Urinary bladder (tissue), 4 donors: ENCODE data around the gene REG3G. TPM values are rescaled to one million over a fixed set of nuclear protein-coding genes. Genes with fewer than 3 reads are reported as not detected.

ENCODE experiments used
- DNase-seq: peaks from one replicate; pipeline ENCODE4 v3.0.0-alpha.2; 2015; ENCODE audit errors: extremely low spot score
- H3K27ac ChIP-seq: one replicate; pipeline ENCODE4 v1.5.1; 2013; ENCODE audit warnings: low read depth, mild to moderate bottlenecking, moderate library complexity
- H3K36me3 ChIP-seq: one replicate; pipeline ENCODE4 v1.6.1; 2013; ENCODE audit warnings: mild to moderate bottlenecking, moderate library complexity; ENCODE audit not compliant: insufficient read depth
- H3K4me1 ChIP-seq: one replicate; pipeline ENCODE4 v1.6.1; 2013; ENCODE audit warnings: mild to moderate bottlenecking, moderate library complexity; ENCODE audit not compliant: insufficient read depth
- H3K4me3 ChIP-seq: one replicate; pipeline ENCODE4 v1.5.1; 2013; ENCODE audit warnings: low read depth, low read length
- WGBS: extraction: QIAGEN DNeasy Blood & Tissue Kit; methylation state at CpG from one replicate; pipeline ENCODE4 v1.1.7; 2013; 5-methylcytosine and 5-hydroxymethylcytosine counted together
- polyA plus RNA-seq: library from polyadenylated mRNA; stranded (reverse); fragments of 200-250 nt; gene quantifications from one replicate; pipeline ENCODE4 v1.2.3, GENCODE V29; 2013
- total RNA-seq: library from RNA; depleted of rRNA; stranded (reverse); fragments of >200 nt; gene quantifications from one replicate; pipeline ENCODE4 v1.2.3, GENCODE V29; 2014
- donor health status: healthy with polysubstance abuse.
- donor health status: healthy.

REG3G gene
- total RNA-seq (not detected), polyA plus RNA-seq (0.30 TPM)

- Histone ChIP-seq H3K4me3 (no peak within 1 kb of the TSS), H3K4me1 (no peaks in the 10 kb centered on the region), H3K27ac (no peak within 1 kb of the TSS), H3K36me3 (no peaks in the 10 kb centered on the region)
- no peak for DNase-seq
- 29% methylated on average over 3 of the region's 3 CpGs for WGBS
These were observed at the start of gene REG3G for GRCh38 chr2:79025421-79025820. TSS of gene REG3G (plus strand) at chr2:79025702. CDS start at chr2:79026094, 392 bp downstream.

DNA sequence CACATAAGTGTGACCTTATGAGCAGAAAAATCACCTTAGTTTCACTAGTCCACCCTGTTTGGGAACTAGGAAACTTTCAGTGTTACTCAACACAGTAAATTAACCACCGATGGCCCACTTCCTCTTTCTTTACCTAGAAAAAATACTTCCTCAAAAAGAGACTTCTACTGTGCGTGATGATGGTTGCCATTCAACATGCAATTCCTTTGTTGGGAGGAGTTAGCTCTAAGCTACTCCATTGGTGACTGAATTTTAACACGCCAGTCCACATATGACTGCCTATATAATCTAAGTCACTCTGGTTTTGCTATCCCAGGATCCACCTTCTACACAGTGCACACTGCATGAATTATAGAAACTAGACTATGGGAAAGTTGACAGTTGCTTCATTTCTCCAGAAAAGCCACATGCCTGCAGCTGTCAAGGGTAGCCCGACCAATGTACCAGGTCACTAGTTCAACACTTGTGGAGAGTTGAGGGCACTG lies 47.8 kb upstream of the REG3G start:
- no peaks in the 10 kb centered on the region for H3K4me1 ChIP-seq
- no peaks in the 10 kb centered on the region for H3K36me3 ChIP-seq
- H3K27ac ChIP-seq: no peak overlapping the region
- WGBS: 81% methylated on average over 4 of the region's 4 CpGs
- no peak for DNase-seq
- no peak overlapping the region for H3K4me3 ChIP-seq

DNA sequence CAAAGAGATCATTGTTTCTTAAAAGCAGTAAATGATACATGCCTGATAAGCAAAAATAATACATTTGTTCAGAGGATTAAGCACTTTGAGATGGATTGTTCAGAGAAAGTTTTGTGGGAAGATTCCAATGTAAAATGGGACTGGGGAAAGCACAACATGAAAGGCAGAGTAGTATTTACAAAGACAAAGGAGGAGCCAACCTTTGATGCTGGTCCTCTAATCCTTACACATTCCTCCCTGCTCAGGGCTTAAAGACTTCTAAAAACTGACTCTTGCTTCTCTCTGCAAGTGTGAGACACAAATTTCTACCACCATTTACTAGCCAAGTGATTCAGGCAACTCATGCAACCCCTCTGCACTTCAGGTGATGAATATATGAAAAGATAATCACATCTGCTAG lies 47.2 kb upstream of the REG3G start:
- Histone ChIP-seq H3K4me3 (no peak overlapping the region), H3K36me3 (no peaks in the 10 kb centered on the region), H3K4me1 (no peaks in the 10 kb centered on the region), H3K27ac (no peak overlapping the region)
- DNase-seq: no peak

GRCh38 chr2:78979380-78980151 lies 45.9 kb upstream of the REG3G start:
- H3K27ac ChIP-seq: no peak overlapping the region
- no peaks in the 10 kb centered on the region for H3K36me3 ChIP-seq
- H3K4me3 ChIP-seq: no peak overlapping the region
- no peaks in the 10 kb centered on the region for H3K4me1 ChIP-seq
- peak; percentile 47 for DNase-seq
- 33% methylated on average over 9 of the region's 9 CpGs for WGBS

DNA sequence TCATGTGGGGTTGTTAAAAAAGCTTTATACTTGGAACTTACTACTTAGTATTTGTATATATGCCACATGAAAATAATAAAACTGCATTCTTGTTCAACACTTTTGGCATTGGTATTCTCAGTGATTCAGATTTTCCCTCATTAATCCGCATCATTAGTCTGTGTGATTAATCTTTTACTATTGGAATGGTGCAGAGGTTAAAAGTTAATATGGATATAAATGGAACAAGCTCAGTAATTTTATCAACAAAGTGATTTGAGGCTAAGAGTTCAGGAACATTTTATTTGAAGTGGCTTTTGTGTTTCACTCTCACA lies 45.4 kb upstream of the REG3G start:
- H3K4me1 ChIP-seq: no peaks in the 10 kb centered on the region
- no peak for DNase-seq
- no peaks in the 10 kb centered on the region for H3K36me3 ChIP-seq
- no peak overlapping the region for H3K4me3 ChIP-seq
- WGBS: 62% methylated on average over 1 of the region's 1 CpG
- H3K27ac ChIP-seq: no peak overlapping the region

GRCh38 chr2:78980871-78981270 lies 44.6 kb upstream of the REG3G start:
- H3K4me3 ChIP-seq: no peak overlapping the region
- H3K4me1 ChIP-seq: no peaks in the 10 kb centered on the region
- WGBS: 74% methylated on average over 4 of the region's 4 CpGs
- no peak for DNase-seq
- H3K27ac ChIP-seq: no peak overlapping the region
- H3K36me3 ChIP-seq: no peaks in the 10 kb centered on the region

DNA sequence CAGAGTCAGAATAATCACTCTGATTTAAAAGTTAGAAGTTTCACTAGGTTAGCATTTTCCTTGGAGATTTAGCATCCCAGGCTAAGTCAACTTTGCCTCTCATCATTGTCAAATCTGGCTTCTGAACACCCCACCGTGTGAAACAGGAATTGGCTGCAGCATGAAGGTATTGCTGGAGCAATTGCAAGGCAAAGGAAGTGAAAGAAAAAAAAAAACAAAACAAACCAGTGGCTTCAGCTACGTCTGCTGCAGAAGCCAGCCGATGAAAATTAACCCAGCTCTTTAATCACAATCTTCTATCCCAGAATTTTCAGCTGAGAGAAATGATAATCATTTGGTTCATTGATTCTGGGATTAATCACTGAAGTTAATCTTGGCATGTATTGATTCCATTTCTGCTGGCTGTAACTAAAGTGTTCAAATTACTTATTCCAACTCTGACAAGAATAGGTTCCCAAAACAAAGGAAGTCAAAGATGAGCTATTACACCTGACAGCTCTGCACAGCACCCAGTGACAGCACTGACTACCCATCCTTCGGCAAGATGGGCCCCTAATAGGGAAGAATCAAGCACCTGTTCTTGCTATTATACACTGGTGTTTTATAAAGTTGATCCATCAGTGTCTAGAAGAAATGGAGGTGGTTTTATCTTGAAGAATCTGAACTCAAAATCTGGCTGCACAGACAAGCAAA lies 42.7 kb upstream of the REG3G start:
- Histone ChIP-seq H3K36me3 (no peaks in the 10 kb centered on the region), H3K4me1 (no peaks in the 10 kb centered on the region), H3K4me3 (no peak overlapping the region), H3K27ac (no peak overlapping the region)
- 51% methylated on average over 4 of the region's 4 CpGs for WGBS
- no peak for DNase-seq

DNA sequence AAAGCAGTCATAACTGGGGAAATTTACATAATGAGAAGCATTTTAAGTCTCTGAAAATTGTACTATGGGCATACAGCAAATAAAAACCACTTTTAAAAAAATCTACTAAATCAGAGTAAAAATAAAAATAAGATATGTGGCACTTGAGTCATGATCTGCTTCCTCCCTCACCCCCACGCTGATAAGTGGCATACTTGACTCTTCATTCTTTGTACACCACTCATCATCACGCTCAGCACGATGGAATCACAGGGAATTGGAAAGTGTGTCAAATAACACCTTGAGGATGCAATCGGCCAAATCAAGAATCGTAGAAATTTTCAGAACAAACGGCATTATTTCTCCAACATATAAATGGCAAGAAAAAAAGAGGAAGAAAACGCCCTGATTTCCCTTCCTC lies 41.1 kb upstream of the REG3G start:
- WGBS: 90% methylated on average over 7 of the region's 7 CpGs
- H3K4me3 ChIP-seq: no peak overlapping the region
- no peak overlapping the region for H3K27ac ChIP-seq
- no peaks in the 10 kb centered on the region for H3K4me1 ChIP-seq
- no peak for DNase-seq
- no peaks in the 10 kb centered on the region for H3K36me3 ChIP-seq

DNA sequence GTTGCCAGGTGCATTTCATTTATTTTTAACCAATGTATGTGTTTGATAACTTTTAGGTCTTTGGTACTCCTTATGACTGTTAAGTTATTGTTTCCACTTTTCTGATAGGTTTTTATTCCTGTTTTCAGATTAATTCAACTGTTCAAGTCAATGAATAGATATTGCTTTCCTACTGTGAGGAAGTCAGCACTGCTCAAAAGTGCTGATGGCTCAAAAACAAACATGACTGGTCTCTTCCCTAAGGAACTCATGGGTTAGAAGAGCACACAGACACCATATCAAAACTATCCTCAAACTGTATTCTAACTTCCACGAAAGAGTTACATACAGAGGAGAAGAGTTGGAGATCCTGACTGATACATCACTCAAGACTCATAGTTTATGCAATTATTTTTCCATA lies 39.9 kb upstream of the REG3G start:
- Histone ChIP-seq H3K4me3 (no peak overlapping the region), H3K27ac (no peak overlapping the region), H3K36me3 (no peaks in the 10 kb centered on the region), H3K4me1 (no peaks in the 10 kb centered on the region)
- WGBS: 78% methylated on average over 1 of the region's 1 CpG
- DNase-seq: no peak

DNA sequence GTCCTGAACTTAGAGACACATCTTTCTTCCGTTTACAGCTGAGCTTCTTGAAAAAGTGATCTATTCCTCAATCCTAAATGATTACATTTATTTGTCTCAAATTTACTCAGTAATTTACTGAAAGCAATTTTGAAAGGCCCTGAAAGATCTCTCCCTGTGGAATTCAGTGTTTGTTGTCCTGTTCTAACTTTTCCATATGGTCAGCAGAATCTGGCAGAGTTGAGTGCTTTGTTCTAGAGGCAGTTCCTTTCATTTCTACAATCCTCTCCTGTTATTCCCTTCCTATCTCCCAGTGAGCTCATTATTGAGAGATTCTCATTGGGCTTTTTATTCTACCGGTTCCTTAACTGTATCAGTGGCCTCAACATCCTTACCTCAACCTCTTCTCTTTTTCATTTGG lies 36.5 kb upstream of the REG3G start:
- 77% methylated on average over 2 of the region's 2 CpGs for WGBS
- Histone ChIP-seq H3K36me3 (no peaks in the 10 kb centered on the region), H3K27ac (no peak overlapping the region), H3K4me3 (no peak overlapping the region), H3K4me1 (no peaks in the 10 kb centered on the region)
- DNase-seq: no peak

DNA sequence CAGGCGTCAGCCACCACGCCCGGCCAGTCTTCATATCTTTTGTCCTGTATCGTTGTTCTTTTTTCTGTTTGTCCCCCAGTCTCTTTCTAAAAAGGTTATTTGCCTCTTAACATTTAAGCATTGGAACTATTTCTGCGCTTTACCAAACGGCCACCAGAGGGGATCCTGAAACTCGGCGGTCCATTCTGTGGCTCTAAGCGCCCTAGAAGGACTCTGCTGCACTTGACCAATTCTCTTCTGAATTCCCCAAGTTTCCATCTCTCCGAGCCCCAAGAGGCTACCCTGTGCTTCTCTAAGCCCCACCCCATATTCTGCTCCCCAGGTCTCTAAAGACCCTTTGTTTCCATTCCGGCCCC lies 33.1 kb upstream of the REG3G start:
- H3K4me1 ChIP-seq: no peaks in the 10 kb centered on the region
- 21% methylated on average over 11 of the region's 11 CpGs for WGBS
- peak; percentile 18 for DNase-seq
- no peak overlapping the region for H3K4me3 ChIP-seq
- H3K36me3 ChIP-seq: no peaks in the 10 kb centered on the region
- no peak overlapping the region for H3K27ac ChIP-seq

DNA sequence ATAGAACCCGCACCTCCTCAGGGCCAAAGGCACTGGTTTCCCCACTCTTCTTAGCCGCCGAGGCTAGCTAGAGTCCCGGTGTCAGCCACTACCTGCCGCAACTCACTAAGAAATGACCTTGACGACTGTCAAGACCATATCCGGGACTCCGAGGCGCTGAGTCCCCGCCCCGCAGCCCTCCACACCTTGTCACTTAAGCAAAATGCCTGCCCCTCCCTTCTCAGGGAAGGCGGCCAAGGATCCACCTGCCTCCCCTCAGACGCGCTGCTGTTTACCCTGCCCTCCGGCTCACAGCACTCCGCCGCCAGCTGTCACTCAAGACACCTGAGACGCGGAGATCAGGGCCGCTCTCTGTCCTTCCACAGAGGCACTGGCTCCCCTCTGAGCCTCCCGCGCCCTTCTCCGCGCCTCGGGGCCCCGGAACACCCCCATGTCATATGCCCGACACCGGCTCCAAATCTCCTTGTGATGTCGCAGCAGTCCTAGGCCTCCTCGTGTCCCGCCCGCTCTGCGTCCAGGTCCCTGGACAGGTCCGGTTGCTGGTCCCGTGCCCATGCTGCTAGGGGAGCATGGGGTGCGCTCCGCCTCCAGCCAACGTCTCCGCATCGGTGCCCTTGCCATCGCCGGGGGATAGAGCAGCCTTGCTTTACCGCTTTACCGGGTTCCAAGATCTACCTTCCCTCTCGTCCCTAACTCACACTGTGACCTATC lies 32.5 kb upstream of the REG3G start:
- H3K4me3 ChIP-seq: no peak overlapping the region
- H3K27ac ChIP-seq: no peak overlapping the region
- H3K4me1 ChIP-seq: no peaks in the 10 kb centered on the region
- DNase-seq: no peak
- WGBS: 1% methylated on average over 45 of the region's 45 CpGs
- H3K36me3 ChIP-seq: no peaks in the 10 kb centered on the region

GRCh38 chr2:78993518-78994148 lies 31.9 kb upstream of the REG3G start:
- Histone ChIP-seq H3K4me3 (no peak overlapping the region), H3K4me1 (no peaks in the 10 kb centered on the region), H3K36me3 (no peaks in the 10 kb centered on the region), H3K27ac (no peak overlapping the region)
- 21% methylated on average over 25 of the region's 25 CpGs for WGBS
- no peak for DNase-seq

- H3K27ac ChIP-seq: no peak overlapping the region
- no peak overlapping the region for H3K4me3 ChIP-seq
- WGBS: 86% methylated on average over 1 of the region's 1 CpG
- DNase-seq: no peak
- H3K4me1 ChIP-seq: no peaks in the 10 kb centered on the region
- no peaks in the 10 kb centered on the region for H3K36me3 ChIP-seq
These were observed 30.7 kb upstream of the REG3G start for GRCh38 chr2:78994789-78995188.
